Liver (tissue), 9 donors: ENCODE results near the gene TFCP2. TPM values are rescaled to one million over a fixed set of nuclear protein-coding genes. Genes with fewer than 3 reads are reported as not detected.

Experiments used
- DNase-seq: peaks from one replicate; pipeline ENCODE4 v3.0.0-alpha.2; 2017; ENCODE audit warnings: low spot score
- H3K27ac ChIP-seq, 2 donors: one replicate each; pipeline ENCODE4 v1.7.0; 2013; ENCODE audit warnings: inconsistent platforms in 2 of 2, low read length in 2 of 2, control low read depth in 1 of 2, low read depth in 1 of 2, mild to moderate bottlenecking in 1 of 2
- H3K27me3 ChIP-seq, 4 donors: one replicate each; pipeline versions ENCODE4 v1.6.1 to v1.7.0; 2013; ENCODE audit warnings: low read length in 3 of 4, inconsistent platforms in 1 of 4, mild to moderate bottlenecking in 1 of 4, moderate library complexity in 1 of 4; ENCODE audit not compliant: control insufficient read depth in 4 of 4, insufficient read depth in 4 of 4
- H3K36me3 ChIP-seq, 4 donors: one replicate each; pipeline versions ENCODE4 v1.6.1 to v1.7.0; 2013; ENCODE audit warnings: low read length in 3 of 4, mild to moderate bottlenecking in 3 of 4, low read depth in 1 of 4, moderate library complexity in 1 of 4; ENCODE audit not compliant: control insufficient read depth in 4 of 4, insufficient read depth in 3 of 4
- H3K4me1 ChIP-seq, 4 donors: one replicate each; pipeline versions ENCODE4 v1.6.1 to v1.7.0; 2013; ENCODE audit warnings: low read length in 3 of 4, mild to moderate bottlenecking in 3 of 4, moderate library complexity in 1 of 4; ENCODE audit not compliant: control insufficient read depth in 4 of 4, insufficient read depth in 4 of 4
- H3K4me3 ChIP-seq, 3 donors: one replicate each; pipeline versions ENCODE4 v1.6.1 to v1.7.0; 2013; ENCODE audit warnings: low read length in 3 of 3, control low read depth in 1 of 3, low read depth in 1 of 3, mild to moderate bottlenecking in 1 of 3
- H3K9ac ChIP-seq, 2 donors: one replicate each; pipeline ENCODE4 v1.7.0; 2013; ENCODE audit warnings: low read length in 2 of 2, mild to moderate bottlenecking in 2 of 2, moderate library complexity in 2 of 2, control low read depth in 1 of 2, low read depth in 1 of 2
- H3K9me3 ChIP-seq, 4 donors: one replicate each; pipeline versions ENCODE4 v1.6.1 to v1.7.0; 2013; ENCODE audit warnings: low read length in 3 of 4; ENCODE audit not compliant: control insufficient read depth in 4 of 4
- ATF3 ChIP-seq: IDR thresholded peaks from 2 replicates; pipeline ENCODE4 v1.6.1; 2016; ENCODE audit warnings: antibody characterized with exemption
- CTCF ChIP-seq: fragments of 150-350 bp; IDR thresholded peaks from 2 replicates; pipeline ENCODE4 v1.5.1; 2017; ENCODE audit warnings: improper control_type of control experiment, low read depth, low read length; ENCODE audit not compliant: missing input control
- EGR1 ChIP-seq, 2 donors: IDR thresholded peaks; 2 replicates each; pipeline ENCODE4 v1.6.1; 2016 to 2018; ENCODE audit warnings: antibody characterized with exemption in 2 of 2, low read depth in 2 of 2
- FOXA1 ChIP-seq: IDR thresholded peaks from 2 replicates; pipeline ENCODE4 v1.6.1; 2016; ENCODE audit warnings: antibody characterized with exemption
- FOXA2 ChIP-seq: IDR thresholded peaks from 2 replicates; pipeline ENCODE4 v1.6.1; 2016; ENCODE audit warnings: antibody characterized with exemption
- GABPA ChIP-seq, 2 donors: IDR thresholded peaks in 1 of 2; conservative IDR thresholded peaks in 1 of 2; 2 replicates each; pipeline ENCODE4 v1.6.1; 2016; ENCODE audit warnings: antibody characterized with exemption in 2 of 2, mild to moderate bottlenecking in 1 of 2, moderate library complexity in 1 of 2
- HNF4A ChIP-seq, 2 donors: conservative IDR thresholded peaks; 2 replicates each; pipeline ENCODE4 v1.6.1; 2016; ENCODE audit warnings: antibody characterized with exemption in 2 of 2, mild to moderate bottlenecking in 2 of 2
- HNF4G ChIP-seq: IDR thresholded peaks from 2 replicates; pipeline ENCODE4 v1.6.1; 2016; ENCODE audit warnings: antibody characterized with exemption
- JUND ChIP-seq, 2 donors: IDR thresholded peaks; 2 replicates each; pipeline ENCODE4 v1.6.1; 2016; ENCODE audit warnings: antibody characterized with exemption in 2 of 2
- MAX ChIP-seq: IDR thresholded peaks from 2 replicates; pipeline ENCODE4 v1.6.1; 2016; ENCODE audit warnings: antibody characterized with exemption
- NR2F2 ChIP-seq: IDR thresholded peaks from 2 replicates; pipeline ENCODE4 v1.6.1; 2016; ENCODE audit warnings: antibody characterized with exemption
- RAD21 ChIP-seq, 2 donors: IDR thresholded peaks; 2 replicates each; pipeline ENCODE4 v1.6.1; 2016; ENCODE audit warnings: antibody characterized with exemption in 2 of 2, mild to moderate bottlenecking in 2 of 2
- REST ChIP-seq: IDR thresholded peaks from 2 replicates; pipeline ENCODE4 v1.6.1; 2016; ENCODE audit warnings: antibody characterized with exemption, mild to moderate bottlenecking
- RXRA ChIP-seq, 2 donors: IDR thresholded peaks; 2 replicates each; pipeline ENCODE4 v1.6.1; 2017 to 2018; ENCODE audit warnings: antibody characterized with exemption in 2 of 2, mild to moderate bottlenecking in 1 of 2
- SP1 ChIP-seq: IDR thresholded peaks from 2 replicates; pipeline ENCODE4 v1.6.1; 2018; ENCODE audit warnings: antibody characterized with exemption, mild to moderate bottlenecking
- TAF1 ChIP-seq: conservative IDR thresholded peaks from 2 replicates; pipeline ENCODE4 v1.6.1; 2016; ENCODE audit warnings: antibody characterized with exemption, mild to moderate bottlenecking
- YY1 ChIP-seq: IDR thresholded peaks from 2 replicates; pipeline ENCODE4 v1.6.1; 2016; ENCODE audit warnings: antibody characterized with exemption, mild to moderate bottlenecking
- ZBTB33 ChIP-seq: IDR thresholded peaks from 2 replicates; pipeline ENCODE4 v1.6.1; 2016; ENCODE audit warnings: antibody characterized with exemption
- WGBS: extraction: QIAGEN DNeasy Blood & Tissue Kit; methylation state at CpG from one replicate; pipeline ENCODE4 v1.1.7; 2013; 5-methylcytosine and 5-hydroxymethylcytosine counted together
- polyA plus RNA-seq, 2 donors: library from polyadenylated mRNA; stranded (reverse) in 1 of 2; unstranded in 1 of 2; fragments of 200-250 nt in 1 of 2; fragments of >200 nt in 1 of 2; fragmentation: Nextera tagmentation in 1 of 2; extraction: Ambion mirVana in 1 of 2; gene quantifications; one replicate each; pipeline versions ENCODE4 v1.2.1 to v1.2.3, GENCODE V29; 2013 to 2015
- total RNA-seq, 2 donors: library from RNA; depleted of rRNA; stranded (reverse); fragments of >200 nt; gene quantifications; one replicate each; pipeline ENCODE4 v1.2.3, GENCODE V29; 2014
- donor health status: healthy.
- donor health status: healthy.
- donor health status: healthy.
- donor health status: healthy.
- donor health status: healthy.

TFCP2 gene
- total and polyA plus RNA-seq, 4 donors, result 1.6 to 8.6 (median 5.1) TPM

GRCh38 chr12:51132693-51133092 is 40.2 kb downstream of the TFCP2 start (continued):
- TF ChIP-seq ZBTB33 (no peak), FOXA1 (no peak), CTCF (no peak)

- no peak overlapping the region for H3K27ac ChIP-seq
- 89% methylated on average over 5 of the region's 5 CpGs for WGBS
- DNase-seq, result no peak
- H3K9ac ChIP-seq, result no peak overlapping the region
- no peaks in the 10 kb centered on the region for H3K27me3 ChIP-seq
- TF ChIP-seq MAX (no peak), RAD21 (IDR thresholded peaks at IDR 0.05) (no peak), YY1 (no peak), FOXA1 (no peak), CTCF (no peak), JUND (IDR thresholded peaks at IDR 0.05) (no peak), REST (no peak), HNF4A (conservative IDR thresholded peaks at IDR 0.05) (no peak), ATF3 (no peak), TAF1 (no peak), RXRA (IDR thresholded peaks at IDR 0.05) (no peak), NR2F2 (no peak), SP1 (no peak), GABPA (IDR thresholded peaks at IDR 0.05 in 1 of 2, conservative IDR thresholded peaks at IDR 0.05 in 1 of 2) (no peak), HNF4G (no peak), FOXA2 (no peak), EGR1 (IDR thresholded peaks at IDR 0.05; ENCODE audit: low read depth in 2 of 2) (no peak), ZBTB33 (no peak)
- peaks cover 0 to 2% (median 0%) of the 10 kb centered on the region in 4 donors for H3K36me3 ChIP-seq
- H3K4me1 ChIP-seq, result no peaks in the 10 kb centered on the region
- no peak overlapping the region for H3K4me3 ChIP-seq
- no peaks in the 10 kb centered on the region for H3K9me3 ChIP-seq
Observed at GRCh38 chr12:51131745-51132521, 41.0 kb downstream of the TFCP2 start.
